ENCODE data around the gene SYT1.
"Not testable (repeated sequence)": the region's sequence is repeated elsewhere in the genome, so short reads cannot be mapped to it uniquely, and the experiment has no call there.

The SYT1 gene

GRCh38 chr12:79156846-79157463 lies 292.4 kb downstream of the SYT1 start:
- DNase-seq: no peak

GRCh38 chr12:79161249-79161934 lies 296.8 kb downstream of the SYT1 start:
- no peak for DNase-seq

- no peak for DNase-seq
Measured at GRCh38 chr12:79162147-79162772, 297.7 kb downstream of the SYT1 start.

- no peak for DNase-seq
Measured at GRCh38 chr12:79162948-79163347, 298.4 kb downstream of the SYT1 start.

GRCh38 chr12:79164890-79165289 lies 300.3 kb downstream of the SYT1 start:
- DNase-seq: no peak

GRCh38 chr12:79168687-79169086 lies 304.1 kb downstream of the SYT1 start:
- DNase-seq: no peak

- DNase-seq: no peak
Measured at GRCh38 chr12:79174626-79175025, 310.1 kb downstream of the SYT1 start.

GRCh38 chr12:79183003-79183402 lies 318.4 kb downstream of the SYT1 start:
- no peak for DNase-seq

- DNase-seq: no peak
Measured at GRCh38 chr12:79183926-79184325, 319.4 kb downstream of the SYT1 start.

- DNase-seq: no peak
Measured at GRCh38 chr12:79186506-79186905, 321.9 kb downstream of the SYT1 start.

GRCh38 chr12:79187032-79187431 lies 322.5 kb downstream of the SYT1 start:
- DNase-seq: no peak

- no peak for DNase-seq
Measured at GRCh38 chr12:79191391-79191790, 326.8 kb downstream of the SYT1 start.

- no peak for DNase-seq
Measured at GRCh38 chr12:79194595-79194994, 330.0 kb downstream of the SYT1 start.

GRCh38 chr12:79199166-79199565 lies 334.6 kb downstream of the SYT1 start:
- no peak for DNase-seq

GRCh38 chr12:79200176-79200575 lies 335.6 kb downstream of the SYT1 start:
- no peak for DNase-seq

GRCh38 chr12:79203058-79203647 lies 338.6 kb downstream of the SYT1 start:
- no peak for DNase-seq

- no peak for DNase-seq
Measured at GRCh38 chr12:79206871-79207270, 342.3 kb downstream of the SYT1 start.

GRCh38 chr12:79210403-79210802 lies 345.8 kb downstream of the SYT1 start:
- DNase-seq: not testable (repeated sequence)

- no peak for DNase-seq
Measured at GRCh38 chr12:79217306-79217705, 352.7 kb downstream of the SYT1 start.

GRCh38 chr12:79223210-79223609 lies 358.6 kb downstream of the SYT1 start:
- no peak for DNase-seq

GRCh38 chr12:79223761-79224160 lies 359.2 kb downstream of the SYT1 start:
- no peak for DNase-seq

GRCh38 chr12:79227091-79227490 lies 362.5 kb downstream of the SYT1 start:
- DNase-seq: no peak

- DNase-seq: no peak
Measured at GRCh38 chr12:79227646-79228045, 363.1 kb downstream of the SYT1 start.

GRCh38 chr12:79233341-79233781 lies 368.8 kb downstream of the SYT1 start:
- no peak for DNase-seq

Measured in GOT3 (cell line).